Peyer's patch (tissue), 4 donors: ENCODE data around the gene SPAG6.

Experiments
- POLR2A ChIP-seq, 2 donors: fragments of 450-650 bp; IDR thresholded peaks; one replicate each; pipeline ENCODE4 v1.5.1; 2017; ENCODE audit warnings: antibody characterized with exemption in 2 of 2, mild to moderate bottlenecking in 2 of 2, moderate library complexity in 2 of 2
- TF ChIP-seq, protein P1 (sequence below), 6 experiments: fragments of 450-650 bp in 4 of 6; fragments of 200-600 bp in 2 of 6; sonication (generic) in 1 of 6; IDR thresholded peaks; one replicate each; pipeline ENCODE4 v1.5.1; 2017 to 2019; ENCODE audit warnings: antibody characterized with exemption in 6 of 6, mild to moderate bottlenecking in 3 of 6, moderate library complexity in 1 of 6

DNA sequence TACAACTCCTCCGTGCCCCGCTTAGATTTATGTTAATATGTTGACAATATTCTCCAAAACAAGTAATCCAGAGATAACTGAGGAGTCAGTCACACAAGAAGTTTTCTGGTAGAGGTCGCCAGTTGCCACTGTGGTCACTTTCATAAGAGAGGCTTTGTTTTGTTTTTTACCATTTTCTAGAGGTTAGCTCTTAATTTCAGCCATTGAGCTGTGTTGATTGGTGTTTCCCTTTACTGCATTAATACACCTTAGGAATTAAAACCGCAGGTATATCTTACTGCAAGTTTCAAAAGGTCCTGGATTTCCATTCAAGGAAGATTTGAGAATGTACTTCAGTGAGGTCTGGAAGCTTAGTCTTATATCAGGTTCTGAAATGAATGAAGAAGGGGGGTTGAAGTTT lies 20.9 kb upstream of the SPAG6 start:
- TF ChIP-seq POLR2A (IDR thresholded peaks at IDR 0.05): no peak
- TF ChIP-seq, protein P1, sequence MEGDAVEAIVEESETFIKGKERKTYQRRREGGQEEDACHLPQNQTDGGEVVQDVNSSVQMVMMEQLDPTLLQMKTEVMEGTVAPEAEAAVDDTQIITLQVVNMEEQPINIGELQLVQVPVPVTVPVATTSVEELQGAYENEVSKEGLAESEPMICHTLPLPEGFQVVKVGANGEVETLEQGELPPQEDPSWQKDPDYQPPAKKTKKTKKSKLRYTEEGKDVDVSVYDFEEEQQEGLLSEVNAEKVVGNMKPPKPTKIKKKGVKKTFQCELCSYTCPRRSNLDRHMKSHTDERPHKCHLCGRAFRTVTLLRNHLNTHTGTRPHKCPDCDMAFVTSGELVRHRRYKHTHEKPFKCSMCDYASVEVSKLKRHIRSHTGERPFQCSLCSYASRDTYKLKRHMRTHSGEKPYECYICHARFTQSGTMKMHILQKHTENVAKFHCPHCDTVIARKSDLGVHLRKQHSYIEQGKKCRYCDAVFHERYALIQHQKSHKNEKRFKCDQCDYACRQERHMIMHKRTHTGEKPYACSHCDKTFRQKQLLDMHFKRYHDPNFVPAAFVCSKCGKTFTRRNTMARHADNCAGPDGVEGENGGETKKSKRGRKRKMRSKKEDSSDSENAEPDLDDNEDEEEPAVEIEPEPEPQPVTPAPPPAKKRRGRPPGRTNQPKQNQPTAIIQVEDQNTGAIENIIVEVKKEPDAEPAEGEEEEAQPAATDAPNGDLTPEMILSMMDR (IDR thresholded peaks at IDR 0.05): no peak
